Esophagus muscularis mucosa (tissue), 4 donors: ENCODE results near the gene PDK1. TPM values are rescaled to one million over a fixed set of nuclear protein-coding genes. Genes with fewer than 3 reads are reported as not detected.

Source experiments
- DNase-seq: peaks from one replicate; pipeline ENCODE4 v3.0.0-alpha.2; 2017; ENCODE audit errors: extremely low spot score
- H3K27ac ChIP-seq, 4 donors: fragments of 200-600 bp; sonication (generic); replicated peaks in 1 of 4; 1 replicate in 3 of 4; 2 replicates in 1 of 4; pipeline ENCODE4 v1.5.1; 2016 to 2019; ENCODE audit warnings: mild to moderate bottlenecking in 1 of 4
- H3K27me3 ChIP-seq, 4 donors: fragments of 200-600 bp; sonication (generic); one replicate each; pipeline versions ENCODE4 v1.5.1 to v1.6.0; 2016 to 2019
- H3K36me3 ChIP-seq, 4 donors: fragments of 200-600 bp; sonication (generic); one replicate each; pipeline ENCODE4 v1.5.1; 2016 to 2019
- H3K4me1 ChIP-seq, 4 donors: fragments of 200-600 bp; sonication (generic); one replicate each; pipeline ENCODE4 v1.5.1; 2016 to 2019
- H3K4me3 ChIP-seq, 4 donors: fragments of 200-600 bp; sonication (generic); 1 replicate in 2 of 4; 2 replicates in 2 of 4; pipeline ENCODE4 v1.5.1; 2016 to 2019; ENCODE audit warnings: mild to moderate bottlenecking in 4 of 4, moderate library complexity in 1 of 4
- H3K9me3 ChIP-seq, 4 donors: fragments of 200-600 bp; sonication (generic); 1 replicate in 3 of 4; 2 replicates in 1 of 4; pipeline ENCODE4 v1.5.1; 2016 to 2019
- EP300 ChIP-seq: sonication (generic); formaldehyde crosslinking; IDR thresholded peaks from one replicate; pipeline ENCODE4 v1.6.1; 2017; ENCODE audit warnings: antibody characterized with exemption
- POLR2A ChIP-seq: fragments of 450-650 bp; IDR thresholded peaks from one replicate; pipeline ENCODE4 v1.6.1; 2017; ENCODE audit warnings: antibody characterized with exemption, moderate library complexity, mild to moderate bottlenecking, low read depth
- POLR2AphosphoS5 ChIP-seq, 2 donors: sonication (generic); formaldehyde crosslinking; IDR thresholded peaks; one replicate each; pipeline ENCODE4 v1.6.1; 2017; ENCODE audit warnings: antibody characterized with exemption in 2 of 2
- WGBS: methylation state at CpG from one replicate; pipeline ENCODE4 v1.1.5; 2018; 5-methylcytosine and 5-hydroxymethylcytosine counted together
- intact Hi-C: fragments of 100-400 bp; cut with DNase I; formaldehyde crosslinking; loops from one replicate; pipeline ENCODE4 v1.15.1; 2023
- total RNA-seq, 4 donors: library from RNA; depleted of rRNA; stranded (reverse); fragments of >200 nt; gene quantifications; one replicate each; pipeline versions ENCODE4 v1.1.0 to v1.2.1, GENCODE V29; 2016
- TF ChIP-seq, protein P1 (sequence below), 3 experiments: fragments of 200-600 bp in 2 of 3; fragments of 450-650 bp in 1 of 3; sonication (generic) in 2 of 3; IDR thresholded peaks; one replicate each; pipeline ENCODE4 v1.5.1; 2017 to 2019; ENCODE audit warnings: antibody characterized with exemption in 3 of 3, mild to moderate bottlenecking in 2 of 3, moderate library complexity in 1 of 3

Gene PDK1
- total RNA-seq, 4 donors from 2014 or later = 5.1 to 15.8 (median 11.2) TPM

DNA sequence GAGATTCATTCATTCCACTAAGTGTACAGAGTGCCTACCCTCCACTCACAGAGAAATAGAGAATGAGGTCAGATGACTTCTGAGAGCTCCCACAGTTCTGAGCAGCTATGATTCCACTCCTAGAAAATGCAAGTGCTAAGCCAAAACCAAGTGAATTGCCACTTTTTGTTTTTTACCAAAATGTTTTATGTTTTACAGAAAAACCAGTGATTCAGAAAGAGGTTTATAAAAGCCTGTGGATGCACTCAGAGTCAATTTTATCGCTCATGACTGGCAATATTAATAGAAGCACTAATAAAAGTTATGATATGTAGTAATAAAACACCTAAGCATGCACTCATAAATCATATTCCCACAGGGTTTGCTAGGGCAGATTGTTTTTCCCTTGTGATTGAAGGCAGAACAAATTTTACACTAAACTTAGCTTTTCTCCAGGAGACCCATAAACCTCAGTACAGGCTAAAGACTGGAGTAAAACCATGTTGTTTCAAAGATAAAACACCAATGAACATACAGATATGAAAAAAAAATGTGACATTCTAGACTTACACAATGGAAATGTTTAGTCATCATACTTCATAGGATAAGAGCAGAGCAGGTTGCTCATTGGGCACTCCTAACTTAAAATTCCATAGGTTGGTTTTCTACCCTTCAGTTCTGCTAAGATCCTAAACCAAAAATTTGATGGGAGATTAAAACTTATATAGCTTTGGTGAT, 67.5 kb downstream of the PDK1 start:
- Histone ChIP-seq H3K9me3 (no peaks in the 10 kb centered on the region), H3K4me1 (no peaks in the 10 kb centered on the region), H3K4me3 (no peak overlapping the region), H3K27ac (no peak overlapping the region), H3K27me3 (no peaks in the 10 kb centered on the region), H3K36me3 (no peaks in the 10 kb centered on the region)
- no peak for DNase-seq
- TF ChIP-seq EP300 (no peak), POLR2A (no peak), POLR2AphosphoS5 (IDR thresholded peaks at IDR 0.05) (no peak)
- TF ChIP-seq, protein P1, sequence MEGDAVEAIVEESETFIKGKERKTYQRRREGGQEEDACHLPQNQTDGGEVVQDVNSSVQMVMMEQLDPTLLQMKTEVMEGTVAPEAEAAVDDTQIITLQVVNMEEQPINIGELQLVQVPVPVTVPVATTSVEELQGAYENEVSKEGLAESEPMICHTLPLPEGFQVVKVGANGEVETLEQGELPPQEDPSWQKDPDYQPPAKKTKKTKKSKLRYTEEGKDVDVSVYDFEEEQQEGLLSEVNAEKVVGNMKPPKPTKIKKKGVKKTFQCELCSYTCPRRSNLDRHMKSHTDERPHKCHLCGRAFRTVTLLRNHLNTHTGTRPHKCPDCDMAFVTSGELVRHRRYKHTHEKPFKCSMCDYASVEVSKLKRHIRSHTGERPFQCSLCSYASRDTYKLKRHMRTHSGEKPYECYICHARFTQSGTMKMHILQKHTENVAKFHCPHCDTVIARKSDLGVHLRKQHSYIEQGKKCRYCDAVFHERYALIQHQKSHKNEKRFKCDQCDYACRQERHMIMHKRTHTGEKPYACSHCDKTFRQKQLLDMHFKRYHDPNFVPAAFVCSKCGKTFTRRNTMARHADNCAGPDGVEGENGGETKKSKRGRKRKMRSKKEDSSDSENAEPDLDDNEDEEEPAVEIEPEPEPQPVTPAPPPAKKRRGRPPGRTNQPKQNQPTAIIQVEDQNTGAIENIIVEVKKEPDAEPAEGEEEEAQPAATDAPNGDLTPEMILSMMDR (IDR thresholded peaks at IDR 0.05) = no peak
- 82% methylated on average over 1 of the region's 1 CpG for WGBS
- intact Hi-C loops = no loop called here

DNA sequence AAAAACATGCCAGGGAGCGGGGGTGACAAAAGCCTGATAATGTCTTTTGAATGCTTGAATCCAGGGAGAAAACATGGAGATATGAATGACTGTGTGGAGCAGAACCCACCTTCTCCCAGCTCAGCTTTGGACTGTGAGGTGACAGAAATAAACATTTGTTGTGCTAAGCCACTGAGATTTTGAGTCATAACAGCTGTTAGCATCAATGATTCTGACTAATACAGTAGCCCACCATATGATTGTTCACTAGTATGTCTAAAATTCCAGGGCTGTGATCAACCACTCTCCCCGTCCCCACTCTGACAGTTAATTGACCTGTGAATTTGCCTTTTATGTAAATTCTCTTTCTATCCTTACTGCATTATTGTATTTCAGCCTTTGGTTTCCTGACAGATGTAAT, 69.1 kb downstream of the PDK1 start:
- Histone ChIP-seq H3K9me3 (no peaks in the 10 kb centered on the region), H3K27me3 (no peaks in the 10 kb centered on the region), H3K27ac (no peak overlapping the region), H3K36me3 (no peaks in the 10 kb centered on the region), H3K4me3 (no peak overlapping the region), H3K4me1 (no peaks in the 10 kb centered on the region)
- DNase-seq = no peak
- 97% methylated on average over 2 of the region's 2 CpGs for WGBS
- TF ChIP-seq POLR2A = no peak
- intact Hi-C loops = no loop called here

GRCh38 chr2:172627181-172627580, 71.3 kb downstream of the PDK1 start:
- TF ChIP-seq POLR2AphosphoS5 (IDR thresholded peaks at IDR 0.05) = no peak
- TF ChIP-seq EP300 = no peak
- TF ChIP-seq, protein P1 (IDR thresholded peaks at IDR 0.05) = no peak
- H3K27ac ChIP-seq = no peak overlapping the region
- no peaks in the 10 kb centered on the region for H3K27me3 ChIP-seq
- H3K4me3 ChIP-seq = no peak overlapping the region
- H3K4me1 ChIP-seq = no peaks in the 10 kb centered on the region
- WGBS = 79% methylated on average over 1 of the region's 1 CpG
- H3K36me3 ChIP-seq = no peaks in the 10 kb centered on the region
- intact Hi-C loops = no loop called here
- H3K9me3 ChIP-seq = no peaks in the 10 kb centered on the region
- DNase-seq = no peak

DNA sequence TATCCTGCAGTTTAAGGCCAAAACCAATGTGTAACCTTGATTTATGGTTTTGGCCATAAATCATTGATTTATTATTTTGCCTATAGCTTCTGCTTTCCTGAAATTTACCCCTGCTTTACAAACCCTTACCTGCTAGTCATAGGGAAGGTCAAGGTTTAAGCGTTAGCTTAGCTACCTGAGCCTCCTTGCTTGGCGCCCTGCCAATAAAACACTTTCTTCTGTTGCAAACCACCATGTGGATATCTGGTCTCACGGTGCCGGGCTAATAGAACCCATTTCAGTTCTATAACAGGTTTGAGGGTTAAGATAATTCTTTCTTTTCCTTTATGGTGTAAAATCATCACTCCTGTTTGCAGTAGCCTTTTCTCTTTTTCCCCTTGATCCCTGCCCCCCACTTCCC, 72.2 kb downstream of the PDK1 start:
- DNase-seq = no peak
- Histone ChIP-seq H3K4me3 (no peak overlapping the region), H3K4me1 (no peaks in the 10 kb centered on the region), H3K27me3 (no peaks in the 10 kb centered on the region), H3K27ac (no peak overlapping the region), H3K36me3 (no peaks in the 10 kb centered on the region), H3K9me3 (no peaks in the 10 kb centered on the region)
- TF ChIP-seq, protein P1 (IDR thresholded peaks at IDR 0.05) = no peak
- TF ChIP-seq POLR2A = no peak
- TF ChIP-seq POLR2AphosphoS5 (IDR thresholded peaks at IDR 0.05) = no peak
- no peak for TF ChIP-seq EP300
- WGBS = 97% methylated on average over 4 of the region's 4 CpGs
- intact Hi-C loops = no loop called here

DNA sequence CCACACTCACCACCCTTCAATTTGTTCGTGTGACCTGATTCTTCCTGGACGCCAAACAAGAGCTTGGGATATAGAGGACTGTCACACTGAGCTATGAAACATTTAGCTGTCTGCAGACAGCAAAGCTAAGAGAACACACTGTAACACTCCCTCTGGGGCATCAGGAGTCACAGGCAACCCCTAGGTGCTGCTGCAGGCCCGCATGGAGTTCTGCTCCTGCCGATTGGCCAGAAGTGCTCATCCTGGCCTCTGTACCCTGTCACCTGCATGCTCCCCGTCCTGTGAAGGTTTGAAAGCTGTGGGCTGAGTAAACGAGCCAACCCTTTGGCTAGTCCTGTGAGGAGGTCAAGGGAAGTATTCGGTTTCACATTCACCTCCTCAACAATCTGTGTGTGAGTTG, 73.7 kb downstream of the PDK1 start:
- no peak for TF ChIP-seq POLR2A
- H3K4me1 ChIP-seq = no peaks in the 10 kb centered on the region
- no peaks in the 10 kb centered on the region for H3K27me3 ChIP-seq

GRCh38 chr2:172630181-172630580, 74.3 kb downstream of the PDK1 start:
- no peaks in the 10 kb centered on the region for H3K4me1 ChIP-seq
- TF ChIP-seq POLR2AphosphoS5 (IDR thresholded peaks at IDR 0.05) (no peak), POLR2A (no peak), EP300 (no peak)
- TF ChIP-seq, protein P1 (IDR thresholded peaks at IDR 0.05) = no peak
- no peak for DNase-seq

More for the DNA sequence above, 73.7 kb downstream of the PDK1 start:
- intact Hi-C loops = no loop called here
- H3K4me3 ChIP-seq = no peak overlapping the region
- no peak overlapping the region for H3K27ac ChIP-seq
- H3K9me3 ChIP-seq = no peaks in the 10 kb centered on the region
- H3K36me3 ChIP-seq = no peaks in the 10 kb centered on the region
- DNase-seq = no peak
- WGBS = 90% methylated on average over 7 of the region's 7 CpGs

More at GRCh38 chr2:172630181-172630580, 74.3 kb downstream of the PDK1 start:
- Histone ChIP-seq H3K9me3 (no peaks in the 10 kb centered on the region), H3K27ac (no peak overlapping the region), H3K27me3 (no peaks in the 10 kb centered on the region), H3K4me3 (no peak overlapping the region), H3K36me3 (no peaks in the 10 kb centered on the region)
- intact Hi-C loops = no loop called here
